Vagina (tissue), 2 donors: ENCODE results near the gene MAPK12.

Experiments
- CTCF ChIP-seq, 3 experiments: fragments of 450-650 bp in 2 of 3; fragments of 200-600 bp in 1 of 3; sonication (generic) in 1 of 3; IDR thresholded peaks; one replicate each; pipeline ENCODE4 v1.5.1; 2017 to 2019; ENCODE audit warnings: antibody characterized with exemption in 3 of 3, mild to moderate bottlenecking in 2 of 3, moderate library complexity in 2 of 3
- POLR2A ChIP-seq, 2 donors: fragments of 450-650 bp; IDR thresholded peaks; one replicate each; pipeline ENCODE4 v1.6.1; 2017; ENCODE audit warnings: antibody characterized with exemption in 2 of 2, mild to moderate bottlenecking in 2 of 2, moderate library complexity in 2 of 2
- POLR2AphosphoS5 ChIP-seq, 2 donors: sonication (generic); formaldehyde crosslinking; IDR thresholded peaks; one replicate each; pipeline ENCODE4 v1.9.0; 2017; ENCODE audit warnings: antibody characterized with exemption in 2 of 2, mild to moderate bottlenecking in 2 of 2, low read depth in 1 of 2; ENCODE audit not compliant: insufficient read depth in 1 of 2

DNA sequence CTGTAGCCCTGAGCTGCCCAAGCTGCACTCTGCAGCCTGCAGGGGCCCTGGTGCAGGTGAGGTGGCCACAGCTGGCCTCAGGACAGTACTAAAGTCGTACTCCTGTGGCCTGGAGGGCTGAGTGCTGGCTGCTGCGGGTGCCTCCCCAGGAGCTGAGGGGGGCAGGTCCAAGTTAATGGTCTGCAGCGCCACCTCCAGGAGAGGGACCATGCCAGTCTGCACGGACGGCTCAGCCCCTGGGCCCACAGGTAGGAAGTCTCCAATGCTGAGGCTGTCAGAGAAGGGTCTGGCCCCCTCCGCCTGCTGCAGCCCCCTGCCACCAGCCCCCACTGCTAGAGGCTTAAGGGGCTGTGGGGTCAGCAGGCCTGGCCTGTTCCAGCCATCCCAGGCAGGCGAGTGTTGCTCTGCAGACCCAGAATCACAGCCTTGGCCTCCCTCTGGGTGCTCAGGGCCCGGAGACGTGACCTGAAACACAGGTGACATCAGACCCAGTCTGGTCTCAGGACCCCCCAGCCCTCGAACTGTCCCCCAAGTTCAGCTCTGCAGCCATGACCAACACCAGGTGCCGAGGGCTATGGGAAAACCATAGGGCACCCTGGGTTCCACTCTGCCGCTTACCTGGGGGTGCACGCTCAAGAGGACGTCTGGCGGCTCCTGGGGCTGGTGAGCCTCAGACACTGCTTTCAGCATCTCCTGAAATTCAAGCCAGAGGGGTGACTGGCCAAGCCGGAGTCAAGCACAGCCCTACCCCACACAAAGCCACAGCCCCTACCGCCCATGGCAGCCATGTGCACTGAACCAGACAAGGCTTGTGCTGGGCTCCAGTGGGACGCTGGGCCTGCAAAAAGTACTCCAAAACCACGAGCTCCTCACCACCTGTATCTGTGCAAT lies 39.8 kb downstream of the MAPK12 start:
- TF ChIP-seq CTCF (IDR thresholded peaks at IDR 0.05), result no peak
- TF ChIP-seq POLR2AphosphoS5 (IDR thresholded peaks at IDR 0.05; ENCODE audit: insufficient read depth in 1 of 2, low read depth in 1 of 2), result no peak
- TF ChIP-seq POLR2A (IDR thresholded peaks at IDR 0.05), result no peak
